H1 (cell line): Measurements from ENCODE around the gene TMEM269. TPM values are rescaled to one million over a fixed set of nuclear protein-coding genes. Genes with fewer than 3 reads are reported as not detected.

Experiments used
- CTCF ChIA-PET: fragments of 300-600 bp; sonication (Branson Sonifier 250); formaldehyde crosslinking; loops from one replicate; lab custom pipeline; 2021; ENCODE audit not compliant: partially characterized antibody; lab: Charles Lee
- POLR2A ChIA-PET: fragments of 300-600 bp; sonication (Branson Sonifier 250); formaldehyde crosslinking; loops from one replicate; lab custom pipeline; 2021; ENCODE audit warnings: inconsistent platforms; ENCODE audit not compliant: partially characterized antibody; lab: Charles Lee
- DNase-seq, 2 experiments: peaks; one replicate each; pipeline versions ENCODE4 v3.0.0 to v3.0.0-alpha.2; 2010 to 2022; ENCODE audit warnings: low spot score in 2 of 2, low read depth in 1 of 2, mixed read lengths in 1 of 2
- FAIRE-seq: peaks from 2 replicates; lab custom pipeline; 2011; peaks lifted over from hg19 to GRCh38; lab: Jason Lieb, UNC
- H2AFZ ChIP-seq: 2 replicates; pipeline ENCODE4 v1.8.1; 2012; ENCODE audit warnings: low read length, inconsistent platforms
- H2AK5ac ChIP-seq: 2 replicates; pipeline ENCODE4 v1.6.1; 2013; ENCODE audit warnings: low read depth, low read length
- H2BK120ac ChIP-seq: replicated peaks from 2 replicates; pipeline ENCODE3; 2013; ENCODE audit warnings: low read depth, low read length, inconsistent platforms
- H2BK12ac ChIP-seq: 2 replicates; pipeline ENCODE4 v1.6.1; 2013; ENCODE audit warnings: low read depth, low read length
- H2BK15ac ChIP-seq: 2 replicates; pipeline ENCODE4 v1.6.1; 2013; ENCODE audit warnings: low read length
- H2BK20ac ChIP-seq: 2 replicates; pipeline ENCODE4 v1.6.1; 2013; ENCODE audit warnings: low read length
- H2BK5ac ChIP-seq: 2 replicates; pipeline ENCODE4 v1.6.1; 2013; ENCODE audit warnings: low read depth, low read length
- H3K14ac ChIP-seq: 2 replicates; pipeline ENCODE4 v1.6.1; 2013; ENCODE audit warnings: inconsistent platforms; ENCODE audit not compliant: insufficient read length
- H3K18ac ChIP-seq: 2 replicates; pipeline ENCODE4 v1.6.1; 2013; ENCODE audit warnings: low read length; ENCODE audit errors: extremely low read depth
- H3K23ac ChIP-seq: 2 replicates; pipeline ENCODE4 v1.6.1; 2013; ENCODE audit warnings: inconsistent platforms; ENCODE audit not compliant: insufficient read length
- H3K23me2 ChIP-seq: 2 replicates; pipeline ENCODE4 v1.6.1; 2013; ENCODE audit warnings: low read depth, low read length
- H3K27ac ChIP-seq: 2 replicates; pipeline ENCODE4 v1.6.1; 2011; ENCODE audit warnings: low read depth, low read length, inconsistent platforms
- H3K27me3 ChIP-seq, 4 experiments: replicated peaks in 1 of 4; 1 replicate in 1 of 4; 2 replicates in 3 of 4; pipeline versions ENCODE4 v1.6.1 to v1.8.1; 2011 to 2013; ENCODE audit warnings: low read length in 3 of 4, mild to moderate bottlenecking in 3 of 4, inconsistent platforms in 2 of 4, mixed read lengths in 2 of 4, moderate library complexity in 1 of 4; ENCODE audit not compliant: control insufficient read depth in 3 of 4, insufficient read depth in 3 of 4; ENCODE audit errors: extremely low read depth in 1 of 4
- H3K36me3 ChIP-seq, 4 experiments: 2 replicates each; pipeline versions ENCODE4 v1.6.1 to v1.8.1; 2011 to 2013; ENCODE audit warnings: mild to moderate bottlenecking in 4 of 4, low read length in 3 of 4, moderate library complexity in 2 of 4, control low read depth in 1 of 4, inconsistent platforms in 1 of 4; ENCODE audit not compliant: insufficient read depth in 4 of 4, control insufficient read depth in 2 of 4
- H3K4ac ChIP-seq: replicated peaks from 2 replicates; pipeline ENCODE3; 2013; ENCODE audit warnings: low read length, low read depth, mixed read lengths, inconsistent platforms; ENCODE audit not compliant: insufficient read length
- H3K4me1 ChIP-seq, 4 experiments: replicated peaks in 1 of 4; 1 replicate in 1 of 4; 2 replicates in 3 of 4; pipeline versions ENCODE4 v1.6.1 to v1.8.1; 2011 to 2013; ENCODE audit warnings: low read length in 3 of 4, inconsistent platforms in 2 of 4, mixed read lengths in 1 of 4; ENCODE audit not compliant: insufficient read depth in 4 of 4, control insufficient read depth in 3 of 4
- H3K4me2 ChIP-seq, 2 experiments: 2 replicates each; pipeline versions ENCODE4 v1.6.1 to v1.8.1; 2011 to 2013; ENCODE audit warnings: low read depth in 2 of 2, low read length in 2 of 2, control low read depth in 1 of 2, inconsistent platforms in 1 of 2, mild to moderate bottlenecking in 1 of 2; ENCODE audit not compliant: insufficient read depth in 1 of 2
- H3K4me3 ChIP-seq, 4 experiments: fragments of 200-600, 300-600 bp in 1 of 4; sonication (generic), shearing (Covaris generic), sonication (Bioruptor Twin) in 1 of 4; 2 replicates each; pipeline versions ENCODE4 v1.5.1 to v1.8.1; 2011 to 2016; ENCODE audit warnings: low read length in 4 of 4, low read depth in 3 of 4, control low read depth in 2 of 4, inconsistent platforms in 2 of 4, mild to moderate bottlenecking in 2 of 4, mixed read lengths in 1 of 4, moderate library complexity in 1 of 4; ENCODE audit not compliant: insufficient read depth in 2 of 4; ENCODE audit errors: extremely low read depth in 1 of 4
- H3K56ac ChIP-seq: replicated peaks from 2 replicates; pipeline ENCODE3; 2013; ENCODE audit warnings: low read depth, mild to moderate bottlenecking, mixed read lengths, low read length, inconsistent platforms; ENCODE audit not compliant: insufficient read length
- H3K79me1 ChIP-seq: 2 replicates; pipeline ENCODE4 v1.6.1; 2013; ENCODE audit warnings: low read depth, low read length, control low read depth
- H3K79me2 ChIP-seq, 2 experiments: 2 replicates each; pipeline versions ENCODE4 v1.6.1 to v1.8.1; 2012 to 2013; ENCODE audit warnings: low read length in 2 of 2, mild to moderate bottlenecking in 2 of 2, inconsistent platforms in 1 of 2; ENCODE audit not compliant: insufficient read depth in 2 of 2, control insufficient read depth in 1 of 2
- H3K9ac ChIP-seq, 4 experiments: replicated peaks in 1 of 4; 1 replicate in 1 of 4; 2 replicates in 3 of 4; pipeline versions ENCODE4 v1.6.1 to v1.8.1; 2011 to 2013; ENCODE audit warnings: low read depth in 3 of 4, low read length in 3 of 4, control low read depth in 2 of 4, mild to moderate bottlenecking in 2 of 4, moderate library complexity in 2 of 4, inconsistent platforms in 1 of 4; ENCODE audit errors: extremely low read depth in 1 of 4
- H3K9me3 ChIP-seq, 2 experiments: 2 replicates each; pipeline versions ENCODE4 v1.6.1 to v1.8.1; 2012 to 2013; ENCODE audit warnings: mild to moderate bottlenecking in 2 of 2, moderate library complexity in 2 of 2, control low read depth in 1 of 2, inconsistent platforms in 1 of 2, low read depth in 1 of 2, low read length in 1 of 2, mixed read lengths in 1 of 2; ENCODE audit not compliant: insufficient read depth in 2 of 2
- H4K20me1 ChIP-seq, 2 experiments: replicated peaks in 1 of 2; 2 replicates each; pipeline versions ENCODE3 to v1.8.1; 2011 to 2013; ENCODE audit warnings: inconsistent platforms in 2 of 2, low read length in 2 of 2, mild to moderate bottlenecking in 1 of 2; ENCODE audit not compliant: insufficient read depth in 2 of 2, control insufficient read depth in 1 of 2
- H4K5ac ChIP-seq: 2 replicates; pipeline ENCODE4 v1.6.1; 2013; ENCODE audit warnings: low read length, low read depth, mixed read lengths, inconsistent platforms; ENCODE audit not compliant: insufficient read length
- H4K8ac ChIP-seq: 2 replicates; pipeline ENCODE4 v1.8.0; 2013; ENCODE audit warnings: mild to moderate bottlenecking, moderate library complexity, low read length, inconsistent platforms; ENCODE audit not compliant: insufficient read depth; ENCODE audit errors: extremely low read depth
- H4K91ac ChIP-seq: replicated peaks from 2 replicates; pipeline ENCODE3; 2013; ENCODE audit warnings: low read length, mixed read lengths, inconsistent platforms; ENCODE audit not compliant: insufficient read length
- BACH1 ChIP-seq: IDR thresholded peaks from 2 replicates; pipeline ENCODE4 v1.6.1; 2012; ENCODE audit warnings: low read length, improper control_type of control experiment
- EZH2 ChIP-seq: fragments of 200-600 bp; sonication (generic); IDR thresholded peaks from 2 replicates; pipeline ENCODE4 v1.7.1; 2012; ENCODE audit warnings: low read depth, mild to moderate bottlenecking, moderate library complexity, low read length, inconsistent platforms; ENCODE audit not compliant: severe bottlenecking
- KDM4A ChIP-seq: IDR thresholded peaks from one replicate; pipeline ENCODE4 v1.7.1; 2012; ENCODE audit warnings: low read depth, mild to moderate bottlenecking, moderate library complexity, low read length, inconsistent platforms; ENCODE audit not compliant: severe bottlenecking
- NANOG ChIP-seq: IDR thresholded peaks from 2 replicates; pipeline ENCODE4 v1.6.1; 2011; ENCODE audit warnings: low read length, low read depth, mild to moderate bottlenecking, inconsistent platforms; ENCODE audit not compliant: insufficient read depth, poor library complexity, severe bottlenecking
- POLR2AphosphoS5 ChIP-seq: IDR thresholded peaks from 2 replicates; pipeline ENCODE4 v1.6.1; 2011; ENCODE audit warnings: low read depth, low read length
- SAP30 ChIP-seq: fragments of 300-600 bp; sonication (generic); IDR thresholded peaks from 2 replicates; pipeline ENCODE4 v1.7.1; 2012; ENCODE audit warnings: low read length, moderate library complexity, mild to moderate bottlenecking, inconsistent platforms; ENCODE audit not compliant: insufficient read depth, insufficient replicate concordance
- SIRT6 ChIP-seq: IDR thresholded peaks from one replicate; pipeline ENCODE4 v1.7.1; 2012; ENCODE audit warnings: low read length, inconsistent platforms
- SIX5 ChIP-seq: IDR thresholded peaks from 2 replicates; pipeline ENCODE4 v1.6.1; 2011; ENCODE audit warnings: mild to moderate bottlenecking, low read depth, low read length
- TAF1 ChIP-seq: IDR thresholded peaks from 2 replicates; pipeline ENCODE4 v1.6.1; 2011; ENCODE audit warnings: mild to moderate bottlenecking, low read depth, low read length
- TBP ChIP-seq: IDR thresholded peaks from 2 replicates; pipeline ENCODE4 v1.6.1; 2011; ENCODE audit warnings: low read depth, low read length, improper control_type of control experiment
- TCF12 ChIP-seq: IDR thresholded peaks from 2 replicates; pipeline ENCODE4 v1.6.1; 2011; ENCODE audit warnings: low read depth, mild to moderate bottlenecking, low read length
- WGBS, 2 experiments: shearing (Covaris generic) in 1 of 2; methylation state at CpG; one replicate each; pipeline versions ENCODE4 v1.1.6 to v1.1.7; 2013 to 2015; ENCODE audit warnings: low lambda C conversion rate in 2 of 2, mixed read lengths in 2 of 2, inconsistent platforms in 1 of 2, low coverage in 1 of 2, missing lambda C conversion rate in 1 of 2; ENCODE audit not compliant: insufficient replicate concordance in 2 of 2, insufficient coverage in 1 of 2, insufficient read length in 1 of 2; ENCODE audit errors: extremely low coverage in 1 of 2, missing lambda C conversion rate in 1 of 2; 5-methylcytosine and 5-hydroxymethylcytosine counted together
- polyA plus RNA-seq, 7 experiments: library from polyadenylated mRNA; depleted of rRNA in 3 of 7; stranded (reverse) in 5 of 7; unstranded in 2 of 7; fragments of >200 nt in 5 of 7; fragments of 200-250 nt in 2 of 7; gene quantifications; 1 replicate in 5 of 7; 2 replicates in 1 of 7; 4 replicates in 1 of 7; pipeline versions ENCODE4 v1.2.1 to v1.2.3, GENCODE V29; 2011 to 2013; ENCODE audit warnings: missing spikeins in 2 of 7, mixed read lengths in 2 of 7
- total RNA-seq: library from RNA; stranded (reverse); fragmentation: NEBNext Ultra II Directional; extraction: Animal tissue kit (Norgen Biotek cat#: 25700); gene quantifications from 2 replicates; pipeline ENCODE4 v1.2.1, GENCODE V29; 2021
- TF ChIP-seq, protein P1 (sequence below), 3 experiments: IDR thresholded peaks; 1 replicate in 2 of 3; 2 replicates in 1 of 3; pipeline versions ENCODE4 v1.5.1 to v1.6.1; 2011; ENCODE audit warnings: low read length in 3 of 3, mild to moderate bottlenecking in 3 of 3, inconsistent platforms in 2 of 3, low read depth in 1 of 3, moderate library complexity in 1 of 3; ENCODE audit not compliant: insufficient read depth in 1 of 3; ENCODE audit errors: control extremely low read depth in 1 of 3

Gene TMEM269
- total and polyA plus RNA-seq, 2 of the 8 experiments (the other 6 are each of a cell fraction or from before 2014, with no cell fraction given) = 0.14 to 0.35 TPM

DNA sequence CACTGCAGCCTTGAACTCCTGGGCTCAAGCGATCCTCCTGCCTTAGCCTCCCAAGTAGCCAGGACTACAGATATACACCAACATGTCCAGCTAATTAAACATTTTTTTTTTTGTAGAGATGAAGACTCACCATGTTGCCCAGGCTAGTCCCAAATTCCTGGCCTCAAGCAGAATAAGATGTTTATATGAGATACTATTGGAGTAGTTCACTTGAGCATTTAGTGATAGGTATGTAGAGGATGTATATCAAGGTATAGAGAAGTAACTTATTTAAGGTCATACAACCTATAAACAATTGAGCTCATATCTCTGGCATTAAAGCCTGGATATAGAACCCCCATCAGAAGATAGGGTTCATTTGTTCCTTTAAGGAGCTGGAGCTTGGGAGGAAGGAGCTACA is 4.6 kb upstream of the TMEM269 start:
- no peak overlapping the region for H4K5ac ChIP-seq
- H2AK5ac ChIP-seq = no peak overlapping the region
- no peak overlapping the region for H3K9ac ChIP-seq
- H3K56ac ChIP-seq = no peak overlapping the region
- no peak overlapping the region for H3K14ac ChIP-seq
- H3K4me3 ChIP-seq = no peak overlapping the region
- WGBS, 2 experiments = 92% methylated on average over 1 of the region's 1 CpG; no CpG with 5 or more reads in 1 of the 2 experiments
- no peak overlapping the region for H3K23ac ChIP-seq
- no peak overlapping the region for H2BK5ac ChIP-seq
- no peaks in the 10 kb centered on the region for H3K27me3 ChIP-seq
- no peaks in the 10 kb centered on the region for H4K20me1 ChIP-seq
- no peak overlapping the region for H4K91ac ChIP-seq
- no peak overlapping the region for H4K8ac ChIP-seq
- ChIA-PET CTCF (interaction anchor here (0.6 to 6.4 kb wide), 11 partner anchors 10 to 1492 kb away, joined by 3 to 83 read pairs (median 6); partner anchors contain the start of genes C1orf50 and P3H1), POLR2A (interaction anchor here (1.3 to 1.5 kb wide), 3 partner anchors 9 to 40 kb away, joined by 3 read pairs; partner anchors contain the start of gene CLDN19)
- H2BK15ac ChIP-seq = no peak overlapping the region
- no peak overlapping the region for H2BK12ac ChIP-seq
- H3K4me1 ChIP-seq = peaks cover 0 to 2% (median 0%) of the 10 kb centered on the region in 4 experiments; a peak in 1 of 7 replicates
- H3K9me3 ChIP-seq = no peaks in the 10 kb centered on the region
- H3K4me2 ChIP-seq = no peak overlapping the region
- peaks cover 3 to 28% (median 16%) of the 10 kb centered on the region in 4 experiments; a peak in 7 of 8 replicates for H3K36me3 ChIP-seq
- no peak overlapping the region for H2AFZ ChIP-seq
- H3K27ac ChIP-seq = no peak overlapping the region
- no peak overlapping the region for H2BK20ac ChIP-seq
- no peak overlapping the region for H3K4ac ChIP-seq
- H3K79me1 ChIP-seq = no peaks in the 10 kb centered on the region
- H2BK120ac ChIP-seq = no peak overlapping the region
- H3K23me2 ChIP-seq = no peaks in the 10 kb centered on the region
- no peak for DNase-seq
- no peak overlapping the region for H3K18ac ChIP-seq
- no peak for FAIRE-seq
- H3K79me2 ChIP-seq = no peaks in the 10 kb centered on the region
- TF ChIP-seq KDM4A (no peak), TBP (no peak), SAP30 (no peak), TAF1 (no peak), TCF12 (no peak), SIX5 (no peak), BACH1 (no peak), EZH2 (no peak), NANOG (no peak), POLR2AphosphoS5 (no peak), SIRT6 (no peak)
- TF ChIP-seq, protein P1, sequence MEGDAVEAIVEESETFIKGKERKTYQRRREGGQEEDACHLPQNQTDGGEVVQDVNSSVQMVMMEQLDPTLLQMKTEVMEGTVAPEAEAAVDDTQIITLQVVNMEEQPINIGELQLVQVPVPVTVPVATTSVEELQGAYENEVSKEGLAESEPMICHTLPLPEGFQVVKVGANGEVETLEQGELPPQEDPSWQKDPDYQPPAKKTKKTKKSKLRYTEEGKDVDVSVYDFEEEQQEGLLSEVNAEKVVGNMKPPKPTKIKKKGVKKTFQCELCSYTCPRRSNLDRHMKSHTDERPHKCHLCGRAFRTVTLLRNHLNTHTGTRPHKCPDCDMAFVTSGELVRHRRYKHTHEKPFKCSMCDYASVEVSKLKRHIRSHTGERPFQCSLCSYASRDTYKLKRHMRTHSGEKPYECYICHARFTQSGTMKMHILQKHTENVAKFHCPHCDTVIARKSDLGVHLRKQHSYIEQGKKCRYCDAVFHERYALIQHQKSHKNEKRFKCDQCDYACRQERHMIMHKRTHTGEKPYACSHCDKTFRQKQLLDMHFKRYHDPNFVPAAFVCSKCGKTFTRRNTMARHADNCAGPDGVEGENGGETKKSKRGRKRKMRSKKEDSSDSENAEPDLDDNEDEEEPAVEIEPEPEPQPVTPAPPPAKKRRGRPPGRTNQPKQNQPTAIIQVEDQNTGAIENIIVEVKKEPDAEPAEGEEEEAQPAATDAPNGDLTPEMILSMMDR (IDR thresholded peaks at IDR 0.05; ENCODE audit: control extremely low read depth in 1 of 3, insufficient read depth in 1 of 3, low read depth in 1 of 3, low read length in 3 of 3) = no peak
